PC-9 (cell line): ENCODE results near the gene PAF1.

Source experiments
- EZH2 ChIP-seq: fragments of 200-600 bp; sonication (generic); IDR thresholded peaks from 2 replicates; pipeline ENCODE4 v1.8.0; 2017; ENCODE audit warnings: antibody characterized with exemption, low read depth
- TF ChIP-seq, protein P1 (sequence below): fragments of 200-600 bp; sonication (generic); conservative IDR thresholded peaks from 2 replicates; pipeline ENCODE4 v1.6.1; 2017; ENCODE audit warnings: mixed run types, antibody characterized with exemption, mild to moderate bottlenecking, moderate library complexity

- TF ChIP-seq EZH2 = no peak
- TF ChIP-seq, protein P1, sequence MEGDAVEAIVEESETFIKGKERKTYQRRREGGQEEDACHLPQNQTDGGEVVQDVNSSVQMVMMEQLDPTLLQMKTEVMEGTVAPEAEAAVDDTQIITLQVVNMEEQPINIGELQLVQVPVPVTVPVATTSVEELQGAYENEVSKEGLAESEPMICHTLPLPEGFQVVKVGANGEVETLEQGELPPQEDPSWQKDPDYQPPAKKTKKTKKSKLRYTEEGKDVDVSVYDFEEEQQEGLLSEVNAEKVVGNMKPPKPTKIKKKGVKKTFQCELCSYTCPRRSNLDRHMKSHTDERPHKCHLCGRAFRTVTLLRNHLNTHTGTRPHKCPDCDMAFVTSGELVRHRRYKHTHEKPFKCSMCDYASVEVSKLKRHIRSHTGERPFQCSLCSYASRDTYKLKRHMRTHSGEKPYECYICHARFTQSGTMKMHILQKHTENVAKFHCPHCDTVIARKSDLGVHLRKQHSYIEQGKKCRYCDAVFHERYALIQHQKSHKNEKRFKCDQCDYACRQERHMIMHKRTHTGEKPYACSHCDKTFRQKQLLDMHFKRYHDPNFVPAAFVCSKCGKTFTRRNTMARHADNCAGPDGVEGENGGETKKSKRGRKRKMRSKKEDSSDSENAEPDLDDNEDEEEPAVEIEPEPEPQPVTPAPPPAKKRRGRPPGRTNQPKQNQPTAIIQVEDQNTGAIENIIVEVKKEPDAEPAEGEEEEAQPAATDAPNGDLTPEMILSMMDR = no peak
Observed at GRCh38 chr19:39389631-39390414, 1.1 kb downstream of the PAF1 start.
